Left lobe of liver (tissue), 2 donors: ENCODE data around the gene TVP23C. TPM values are rescaled to one million over a fixed set of nuclear protein-coding genes. Genes with fewer than 3 reads are reported as not detected.

ENCODE experiments used
- ATAC-seq: fragments of 200-7000 bp; cut with Tn5 transposase; one replicate; pipeline ENCODE4 v1.9.1; 2020; ENCODE audit warnings: mild to moderate bottlenecking, moderate library complexity
- DNase-seq: peaks from one replicate; pipeline ENCODE4 v3.0.0-alpha.2; 2020; ENCODE audit warnings: low spot score
- total RNA-seq: library from RNA; stranded (reverse); gene quantifications from one replicate; pipeline ENCODE4 v1.2.1, GENCODE V29; 2021
- donor health status: DM: no; HTN: no; CAD: no; lungs with moderate emphysema.
- donor health status: DM: no; HTN: yes; CAD: no.

TVP23C gene
- total RNA-seq, 1 donor from 2014 or later, result 4.1 TPM

DNA sequence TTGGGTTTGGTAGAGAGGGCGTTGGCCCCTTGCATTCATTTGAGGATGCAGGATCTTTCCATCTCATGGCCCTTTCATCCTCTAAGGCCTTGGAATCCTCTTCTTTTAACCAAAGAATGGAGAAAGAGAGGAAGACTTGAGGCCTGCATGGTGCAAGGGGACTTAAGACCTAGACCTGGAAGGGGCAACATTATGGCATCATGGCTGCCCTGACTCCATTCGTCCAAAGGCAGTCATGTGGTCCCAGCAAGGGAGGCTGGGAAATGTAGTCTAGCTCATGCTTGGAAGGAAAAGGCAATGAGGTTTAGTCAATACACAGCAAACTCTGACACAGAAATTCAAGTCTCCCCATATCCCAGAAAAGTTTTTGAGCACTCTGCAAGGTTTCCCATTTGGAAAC, 65.2 kb downstream of the TVP23C start:
- no peak for DNase-seq
- peak; percentile 48 for ATAC-seq

DNA sequence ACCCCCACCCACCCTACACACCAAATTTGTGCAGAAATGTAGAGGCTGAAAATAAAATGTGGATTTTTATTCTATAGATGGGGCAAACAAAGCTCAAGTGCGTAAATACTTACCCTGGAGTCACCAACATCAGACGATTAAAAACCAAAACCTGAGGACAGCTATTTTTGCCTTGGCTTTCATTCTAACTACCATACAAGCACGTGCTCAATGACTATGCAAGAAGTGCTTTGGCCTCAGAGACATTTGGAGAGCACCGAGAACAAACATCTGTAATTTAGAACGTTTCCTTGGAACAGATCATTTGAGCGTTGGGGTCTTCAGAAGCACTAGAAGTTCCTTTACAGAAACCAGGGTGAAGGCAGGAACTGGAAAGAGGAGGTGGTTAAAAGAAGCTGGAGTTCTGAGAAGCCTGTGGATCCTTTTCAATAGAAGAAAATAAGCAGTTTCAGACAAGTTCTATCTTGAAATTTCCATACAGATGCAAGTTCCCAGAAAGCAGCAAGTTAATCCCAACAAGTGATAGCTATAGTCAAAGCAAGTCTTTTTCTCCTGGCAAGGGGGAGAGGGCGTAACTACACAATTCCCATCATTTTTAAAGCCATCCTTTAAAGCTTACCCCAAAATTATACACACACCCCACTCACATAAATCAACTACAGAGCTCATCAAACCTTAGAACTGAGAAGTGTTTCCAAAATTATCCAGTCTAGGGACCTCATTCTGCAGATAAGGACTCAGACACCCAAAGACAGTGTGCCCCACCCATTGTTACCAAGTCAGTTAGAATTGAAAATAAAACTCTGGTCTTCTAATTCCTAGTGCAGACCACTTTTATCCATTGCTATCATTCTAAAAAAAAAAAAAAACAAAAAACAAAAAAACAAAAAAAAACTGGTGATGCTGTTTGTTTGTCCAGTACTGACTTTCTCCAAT, 66.3 kb downstream of the TVP23C start:
- ATAC-seq (no peak), DNase-seq (no peak)

DNA sequence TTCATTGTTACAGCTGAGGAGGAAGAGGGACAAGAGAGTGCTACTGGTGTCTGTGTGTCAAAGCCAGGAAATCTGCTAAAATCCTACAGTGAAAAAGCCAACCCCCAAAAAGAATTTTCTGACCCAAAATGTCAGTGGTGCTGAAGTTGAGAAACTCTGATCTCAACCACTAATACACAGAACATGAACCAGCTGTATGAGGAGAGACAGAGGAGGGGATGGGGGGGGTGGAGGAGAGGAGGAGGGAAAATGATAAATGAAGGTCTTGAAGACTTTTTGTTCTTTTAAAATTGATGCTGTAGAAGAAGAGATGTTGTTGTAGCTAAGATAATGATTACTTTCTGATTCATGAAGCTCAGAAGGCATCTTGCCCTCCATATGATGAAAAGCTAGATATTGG, 68.5 kb downstream of the TVP23C start:
- no peak for DNase-seq
- ATAC-seq, result no peak

DNA sequence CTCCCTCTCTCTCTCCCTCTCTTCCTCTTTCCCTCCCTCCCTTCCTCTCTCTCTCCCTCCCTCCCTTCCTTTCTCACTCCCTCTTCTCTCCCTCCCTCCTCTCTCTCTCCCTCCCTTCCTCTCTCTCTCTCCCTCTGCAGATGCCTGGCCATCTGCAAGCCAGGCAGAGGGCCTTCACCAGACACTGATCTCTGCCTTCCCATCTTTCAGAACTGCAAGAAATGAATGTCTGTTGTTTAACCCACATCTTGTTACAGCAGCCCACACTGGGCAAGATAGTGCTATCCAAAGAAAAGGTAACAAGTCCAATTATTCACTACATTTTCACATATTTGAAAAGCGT, 69.6 kb downstream of the TVP23C start:
- DNase-seq (no peak), ATAC-seq (no peak)

DNA sequence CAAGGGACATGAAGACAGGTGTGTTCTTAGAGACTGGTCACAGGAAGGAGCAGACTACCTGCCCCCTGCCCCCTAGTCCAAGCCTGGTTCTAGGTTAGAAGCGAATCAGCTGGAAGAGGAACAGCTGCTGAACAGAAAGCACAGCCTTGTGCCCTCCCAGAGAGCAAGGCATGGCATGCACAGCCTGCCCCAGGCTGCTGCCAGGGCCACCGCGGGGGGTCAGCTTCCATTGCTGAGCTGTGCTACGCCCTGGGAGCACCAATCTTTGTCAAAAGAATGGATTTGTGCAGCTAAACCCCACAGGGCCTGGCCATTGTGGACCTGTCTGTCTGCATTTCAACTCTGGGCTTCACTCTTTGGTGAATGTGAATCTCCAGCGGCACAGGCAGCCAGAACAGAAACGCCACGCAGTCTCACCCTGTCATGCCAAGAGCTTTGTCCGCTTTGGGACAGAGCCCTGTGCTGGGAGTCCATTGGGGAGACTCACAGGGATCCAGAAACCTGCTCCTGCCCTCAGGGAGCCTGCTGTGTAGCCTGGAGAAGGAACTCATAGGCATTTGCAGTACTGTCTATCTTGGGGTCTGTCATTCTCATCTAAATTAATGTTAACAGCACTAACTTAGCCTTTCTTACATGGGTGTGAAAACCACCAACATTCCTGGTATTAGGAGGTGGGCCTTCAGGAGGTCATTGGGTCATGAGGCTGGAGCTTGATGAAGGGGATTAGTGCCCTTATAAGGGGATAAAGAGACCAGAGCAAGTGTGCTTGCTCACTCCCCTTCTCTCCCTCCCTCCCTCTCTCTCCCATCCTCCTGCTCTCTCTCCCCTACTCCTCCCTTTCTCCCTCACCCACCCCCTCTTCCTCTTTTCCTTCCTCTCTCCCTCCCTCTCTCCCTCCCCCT, 70.2 kb downstream of the TVP23C start:
- ATAC-seq (no peak), DNase-seq (no peak)

DNA sequence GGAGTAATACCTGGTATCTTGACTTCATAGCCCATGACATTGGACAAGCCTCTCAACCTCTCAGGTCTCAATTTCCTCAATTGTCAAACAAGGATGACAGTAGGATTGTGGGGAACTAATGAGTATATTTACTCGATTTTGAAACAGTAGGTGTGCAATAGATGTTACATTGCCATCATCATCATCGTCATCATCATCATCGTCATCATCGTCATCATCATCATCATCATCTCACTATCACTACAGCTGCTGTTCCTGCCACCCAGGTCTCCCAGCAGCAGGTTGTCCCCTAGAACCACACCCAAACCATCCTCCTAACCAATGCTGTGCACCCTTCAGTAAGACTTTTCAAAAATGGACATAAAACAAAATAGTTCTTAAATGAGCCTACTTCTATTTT, 71.1 kb downstream of the TVP23C start:
- ATAC-seq (no peak), DNase-seq (no peak)

DNA sequence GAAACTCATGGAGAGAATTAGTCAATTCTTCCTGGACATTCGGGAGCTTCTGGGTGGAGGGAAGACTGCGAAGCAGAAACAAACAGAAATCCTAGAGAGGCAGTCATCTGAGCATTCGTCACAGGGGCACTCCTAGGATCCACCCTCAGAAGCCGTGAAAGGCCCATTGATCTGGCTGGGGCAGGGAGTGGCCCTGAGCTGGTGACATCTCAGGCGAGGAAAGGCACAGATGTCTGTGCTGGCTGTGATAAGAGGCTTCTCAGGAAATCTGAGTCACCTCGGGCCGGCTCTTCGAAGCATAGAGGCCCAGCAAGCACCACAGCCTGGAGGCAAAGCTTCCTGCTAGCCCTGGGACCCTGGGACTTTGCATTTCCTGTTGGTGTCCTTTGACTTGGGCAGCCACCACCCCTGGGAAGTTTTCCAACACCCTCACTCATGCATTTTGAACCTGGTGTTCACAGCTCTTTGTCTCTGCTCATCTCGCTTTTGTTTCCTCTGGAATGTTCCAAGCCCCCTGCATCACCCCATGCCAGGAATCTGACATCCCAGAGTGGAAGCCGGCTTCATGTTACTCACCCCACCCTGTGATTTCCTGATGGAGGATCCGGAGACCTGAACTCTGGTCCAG, 72.5 kb downstream of the TVP23C start:
- ATAC-seq (peak; percentile 72), DNase-seq (no peak)

DNA sequence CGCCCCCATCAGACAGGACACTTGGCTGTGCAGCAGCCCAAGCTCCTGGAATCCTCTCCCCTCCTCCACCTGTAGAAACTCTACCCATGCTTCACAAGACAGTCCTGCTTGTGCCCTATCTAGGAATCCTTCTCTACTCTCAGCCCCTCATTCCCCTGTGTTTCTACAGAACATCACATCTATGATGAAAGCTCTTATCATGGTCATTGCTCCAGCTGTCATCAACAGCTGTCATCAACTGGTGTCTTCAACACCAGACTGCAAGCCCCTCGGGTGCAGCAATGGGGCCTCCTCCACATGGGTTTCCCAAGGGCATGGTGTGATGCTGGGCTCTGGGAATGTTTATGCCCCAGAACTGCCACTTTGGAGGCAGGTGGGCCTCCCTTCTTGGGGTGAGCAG, 74.7 kb downstream of the TVP23C start:
- no peak for DNase-seq
- ATAC-seq, result no peak

DNA sequence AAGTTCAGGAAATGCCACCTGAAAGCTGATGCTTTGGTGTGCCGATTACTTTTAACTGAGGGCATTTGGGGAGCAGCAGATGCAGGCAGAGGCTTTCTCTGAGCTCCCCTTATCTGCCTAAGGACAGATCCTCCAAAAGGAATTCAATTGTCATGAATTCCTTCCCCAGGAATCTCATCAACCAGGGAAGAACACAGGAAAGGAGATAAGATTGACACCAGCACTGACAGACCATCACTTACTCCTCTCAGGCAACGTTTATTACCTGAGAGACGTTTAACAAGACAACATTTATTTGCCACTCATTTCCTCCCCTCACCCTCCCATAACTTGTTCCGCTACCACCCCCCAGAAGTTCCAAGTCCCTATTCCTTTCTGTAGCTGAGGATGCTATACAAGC, 78.2 kb downstream of the TVP23C start:
- no peak for ATAC-seq
- no peak for DNase-seq

DNA sequence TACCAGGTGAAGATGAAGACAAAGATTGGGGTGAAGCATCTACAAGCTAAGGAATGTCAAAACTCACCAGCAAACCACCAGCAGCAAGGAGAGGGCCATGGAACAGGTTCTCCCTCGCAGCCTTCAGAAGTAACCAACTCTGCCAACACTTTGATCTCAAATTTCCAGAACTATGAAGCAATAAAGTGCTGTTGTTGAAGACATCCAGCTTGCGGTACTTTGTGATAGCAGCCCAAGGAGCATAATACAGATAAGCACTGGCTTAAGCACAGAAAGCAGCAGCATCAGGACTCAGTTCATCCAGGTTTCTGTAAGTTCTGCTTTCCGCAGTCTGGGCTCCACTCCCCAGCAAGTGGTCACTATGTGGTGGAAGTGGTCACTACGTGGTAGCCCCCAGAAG, 79.9 kb downstream of the TVP23C start:
- ATAC-seq (no peak), DNase-seq (no peak)

DNA sequence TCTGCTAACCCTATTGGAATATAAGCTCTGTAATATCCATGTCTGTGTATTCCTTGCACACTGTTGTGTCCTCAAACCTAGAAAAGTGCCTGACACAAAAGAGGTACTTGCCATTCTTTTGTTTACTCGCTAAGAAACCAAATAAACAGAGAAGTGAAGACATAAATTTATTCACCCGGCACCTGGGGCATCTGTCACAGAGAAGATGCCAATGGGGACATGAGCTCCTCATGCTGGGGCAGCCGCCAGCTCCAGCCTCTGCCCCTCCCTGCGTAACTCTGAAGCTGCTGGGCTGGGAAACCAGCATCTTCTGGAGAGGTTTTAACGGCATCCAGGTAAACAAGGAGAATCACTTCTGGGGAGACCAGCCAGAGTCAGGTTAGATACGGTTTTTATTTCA, 80.8 kb downstream of the TVP23C start:
- no peak for DNase-seq
- no peak for ATAC-seq

DNA sequence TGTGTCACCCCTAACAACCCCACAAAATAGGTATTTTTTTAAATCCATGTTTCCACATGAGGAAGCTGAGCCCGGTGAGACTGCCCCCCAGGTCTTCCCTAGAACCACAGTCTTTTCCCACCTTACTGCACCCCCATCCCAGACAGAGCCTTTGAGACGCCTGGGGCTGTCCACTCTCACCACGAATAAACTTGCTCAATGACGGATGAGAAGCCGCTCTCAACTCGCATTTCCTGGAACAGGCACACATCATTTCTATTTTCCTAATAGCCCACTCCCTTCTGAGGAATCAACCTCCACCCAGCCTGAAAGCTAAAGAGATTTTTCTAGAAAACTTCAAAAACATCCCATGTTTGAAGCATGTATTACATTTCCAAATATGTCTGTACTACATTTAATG, 81.8 kb downstream of the TVP23C start:
- ATAC-seq, result no peak
- no peak for DNase-seq

DNA sequence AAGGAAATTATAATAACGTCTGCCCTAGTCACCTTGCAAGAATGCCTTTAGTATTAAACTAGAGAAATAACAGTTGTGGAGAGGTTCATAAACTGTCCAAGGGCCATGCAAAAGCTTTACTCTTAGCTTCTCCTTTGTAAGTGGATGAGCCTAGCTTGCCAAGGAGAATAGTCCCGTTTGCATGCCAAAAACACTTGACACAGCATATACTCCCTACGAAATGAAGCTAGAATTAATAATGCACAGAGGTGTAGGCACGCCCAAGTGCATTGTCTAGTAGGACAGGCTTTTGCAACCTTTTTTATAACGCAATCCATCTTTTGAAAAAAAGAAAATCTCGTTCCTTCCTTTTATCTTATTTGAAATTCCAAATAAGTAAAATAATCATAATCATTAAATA, 83.1 kb downstream of the TVP23C start:
- no peak for ATAC-seq

DNA sequence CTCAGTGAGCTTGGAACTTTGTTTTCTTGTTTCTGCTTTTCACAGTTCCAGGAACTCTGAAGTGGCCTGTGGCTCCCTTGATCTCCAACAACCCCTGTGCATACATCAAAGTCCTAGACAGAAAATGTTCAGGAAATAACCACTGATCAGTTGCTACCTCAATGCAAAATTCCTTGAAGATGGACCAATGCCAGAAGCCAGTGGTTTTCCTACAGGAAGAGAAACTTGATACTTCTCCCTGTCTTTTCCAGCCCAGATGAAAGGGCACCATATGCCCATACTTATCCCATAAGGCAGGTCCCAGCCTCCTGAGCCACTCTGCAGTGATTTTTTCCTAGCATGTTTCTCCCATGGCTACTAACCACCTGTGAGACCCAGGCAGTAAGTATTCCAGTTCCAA, 83.6 kb downstream of the TVP23C start:
- DNase-seq (no peak), ATAC-seq (no peak)

More for the DNA sequence above, 83.1 kb downstream of the TVP23C start:
- no peak for DNase-seq

DNA sequence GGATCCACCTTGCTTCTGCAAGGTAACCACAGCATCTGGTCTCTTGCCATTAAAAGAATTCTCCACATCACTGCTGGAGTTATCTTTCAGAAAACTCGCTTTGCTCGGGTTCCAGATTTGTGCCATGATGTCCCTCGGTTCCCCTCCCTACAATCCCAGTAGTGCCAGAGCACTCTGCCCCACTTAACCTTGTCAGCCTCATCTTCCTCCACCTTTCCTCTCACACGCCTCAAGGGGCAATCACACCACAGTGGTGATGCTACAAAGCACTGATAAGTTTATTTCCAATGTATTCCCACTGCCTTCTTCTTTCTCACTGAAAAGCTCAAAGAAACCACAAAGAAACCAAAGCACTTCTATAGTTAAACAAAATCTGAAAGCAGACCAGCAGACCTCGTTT, 84.4 kb downstream of the TVP23C start:
- no peak for ATAC-seq
- no peak for DNase-seq

DNA sequence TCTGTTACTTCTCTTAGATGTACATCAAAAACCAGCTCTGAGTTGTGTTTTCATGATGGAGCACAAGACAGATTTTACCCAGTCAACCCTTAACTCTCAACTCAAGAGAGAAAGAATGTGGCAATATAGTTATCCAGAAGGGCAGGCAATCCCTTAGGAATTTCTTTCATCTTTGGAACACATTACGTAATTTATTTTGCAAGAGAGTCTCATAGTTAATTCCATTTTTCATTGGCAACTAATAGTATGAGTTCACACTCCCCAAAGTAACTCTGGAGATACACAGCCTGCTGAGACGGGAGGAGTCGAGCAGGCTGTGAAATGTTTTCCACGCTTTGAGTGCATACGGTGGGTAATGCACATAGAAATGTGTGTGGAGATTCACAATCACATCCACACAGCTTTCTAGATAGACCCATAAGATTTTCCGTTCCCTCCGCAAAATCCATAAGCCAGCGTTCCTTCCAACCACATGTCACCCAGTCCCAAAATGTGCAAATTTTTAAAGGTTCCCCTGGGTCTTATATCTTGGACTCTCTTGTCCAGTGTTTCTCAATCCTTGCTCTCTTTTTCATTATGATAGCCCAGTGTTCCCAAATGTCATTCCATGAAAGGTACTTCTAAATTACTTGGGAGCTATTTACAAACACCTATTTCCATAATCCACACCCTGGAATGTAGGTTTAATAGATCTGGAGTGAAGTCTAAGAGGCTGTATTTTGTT, 87.5 kb downstream of the TVP23C start:
- no peak for DNase-seq
- no peak for ATAC-seq

DNA sequence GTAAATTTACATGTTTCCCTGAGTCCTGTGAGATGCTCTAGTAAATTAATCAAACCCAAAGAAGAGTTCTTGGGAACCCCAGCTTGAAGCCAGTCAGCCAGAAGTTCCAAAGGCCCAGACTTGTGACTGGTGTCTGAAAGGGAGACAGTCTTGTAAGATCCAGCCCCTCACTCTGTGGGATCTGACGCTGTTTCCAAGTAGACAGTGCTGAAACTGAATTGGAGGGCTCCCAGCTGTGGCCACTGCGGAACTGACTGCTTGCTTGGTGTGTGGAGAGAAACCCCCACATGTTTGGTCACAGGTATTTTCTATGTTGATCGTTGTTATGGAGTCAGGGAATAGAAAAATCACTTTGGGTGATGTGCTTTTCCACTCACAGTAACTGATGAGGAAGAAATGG, 90.4 kb downstream of the TVP23C start:
- ATAC-seq (no peak), DNase-seq (no peak)

DNA sequence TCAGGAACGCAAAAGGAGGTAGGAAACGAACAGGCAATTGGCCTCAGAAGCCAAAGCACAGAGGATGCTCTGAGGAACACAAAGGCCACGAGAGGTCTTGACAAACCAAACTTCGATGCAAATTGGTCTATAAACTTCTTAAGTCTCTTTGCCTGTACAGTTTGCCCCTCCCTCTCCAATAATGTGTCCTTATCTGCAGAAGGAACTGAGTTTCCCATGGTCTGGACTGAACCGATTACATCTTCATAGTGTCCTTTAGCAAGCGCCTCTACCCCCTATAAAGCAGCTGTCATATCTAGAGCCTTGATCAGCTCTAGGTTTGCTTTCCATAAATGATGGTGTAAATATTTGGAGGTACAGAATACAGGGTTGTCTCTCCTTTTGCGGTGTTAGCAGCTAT, 92.7 kb downstream of the TVP23C start:
- no peak for DNase-seq
- ATAC-seq, result no peak

DNA sequence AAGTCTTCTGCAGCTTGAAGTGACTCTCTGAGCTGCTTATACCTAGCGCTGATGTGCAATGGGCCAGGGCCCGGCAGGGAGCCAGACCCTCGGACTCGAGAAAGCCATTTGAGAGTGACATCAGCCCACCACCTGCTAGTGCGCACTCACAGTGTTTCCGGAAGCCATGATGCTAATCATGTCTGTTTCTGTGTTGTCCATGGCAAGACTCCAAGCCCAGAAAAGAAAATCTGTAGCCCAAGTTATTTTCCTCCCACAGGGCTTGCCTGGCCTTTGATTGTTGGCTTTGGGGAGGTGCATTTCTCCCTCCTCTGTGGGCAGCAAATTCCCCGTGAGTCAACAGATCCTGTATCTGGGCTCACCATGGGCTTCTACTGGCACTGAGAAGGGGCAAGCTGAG, 94.0 kb downstream of the TVP23C start:
- ATAC-seq, result no peak
- DNase-seq, result no peak

DNA sequence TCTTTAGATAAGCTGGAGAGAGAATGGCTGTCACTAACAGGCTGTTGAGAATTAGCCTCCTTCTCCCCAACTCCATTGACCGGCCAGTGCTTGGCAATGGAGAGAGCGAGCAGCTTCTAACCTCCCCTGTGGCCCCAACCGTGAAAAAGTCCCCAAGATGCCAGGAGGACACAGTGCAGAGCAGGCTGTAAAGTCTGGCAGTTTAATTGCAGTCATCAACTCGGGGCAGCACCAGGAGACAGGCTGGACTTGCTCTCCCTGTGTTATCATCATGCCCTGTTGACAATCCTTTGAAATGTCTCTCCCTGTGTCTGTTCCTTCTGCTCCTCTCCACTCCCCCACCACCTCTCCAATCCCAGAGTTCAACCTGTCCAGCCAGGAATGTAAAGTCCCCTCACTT, 95.2 kb downstream of the TVP23C start:
- ATAC-seq, result no peak
- DNase-seq, result no peak

DNA sequence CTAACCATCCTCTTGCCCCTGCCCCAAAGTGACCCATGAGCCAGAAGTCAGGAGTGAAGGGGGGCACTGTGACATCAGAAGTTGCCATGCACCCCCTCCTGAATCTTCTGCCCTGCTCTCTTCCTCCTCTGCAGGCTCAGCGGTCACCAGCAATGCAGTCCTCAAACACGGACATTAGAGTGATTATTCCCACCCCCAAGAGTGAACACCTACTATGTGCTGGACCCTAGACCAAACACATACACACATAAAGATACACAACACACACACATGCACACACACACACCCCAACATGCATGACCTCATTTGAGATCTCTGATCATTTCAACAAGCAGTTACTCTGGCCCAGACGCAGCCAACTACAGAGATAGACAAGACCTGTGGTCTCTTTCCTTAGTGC, 95.7 kb downstream of the TVP23C start, which contains the start of gene CDRT4:
CDRT4 (minus strand) TSS at position 30 of the 400 bp plus-strand sequence. CDS start 27,383 bp downstream, outside the sequence.
- no peak for ATAC-seq
- no peak for DNase-seq
